ENCODE data around the gene GKN1. TPM values are rescaled to one million over a fixed set of nuclear protein-coding genes. Genes with fewer than 3 reads are reported as not detected.

GKN1 gene
- polyA plus RNA-seq, 1 experiment, result not detected

DNA sequence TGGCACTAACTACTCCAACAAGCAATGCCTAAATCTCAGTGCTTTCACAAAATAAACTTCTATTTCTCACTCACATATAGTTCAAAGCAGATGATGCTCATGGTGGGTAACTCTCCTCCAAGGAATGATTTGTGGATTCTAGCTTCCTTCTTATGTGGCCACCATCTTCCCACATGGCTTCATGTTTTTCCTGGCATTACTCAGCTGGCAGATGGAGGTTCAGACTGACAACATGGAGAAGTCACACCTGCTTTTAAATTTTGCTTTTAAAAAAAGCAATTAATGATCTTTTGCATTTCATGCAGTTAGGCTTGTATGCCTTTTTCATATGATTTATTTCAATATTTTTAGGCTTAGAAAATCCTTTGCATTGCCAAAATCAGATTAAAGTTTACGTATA, 15.4 kb upstream of the GKN1 start:
- H3K4me3 ChIP-seq (ENCODE audit: low read depth, low read length), result no peak overlapping the region
- POLR2A ChIA-PET, result no interaction called here
- TF ChIP-seq, protein P1, sequence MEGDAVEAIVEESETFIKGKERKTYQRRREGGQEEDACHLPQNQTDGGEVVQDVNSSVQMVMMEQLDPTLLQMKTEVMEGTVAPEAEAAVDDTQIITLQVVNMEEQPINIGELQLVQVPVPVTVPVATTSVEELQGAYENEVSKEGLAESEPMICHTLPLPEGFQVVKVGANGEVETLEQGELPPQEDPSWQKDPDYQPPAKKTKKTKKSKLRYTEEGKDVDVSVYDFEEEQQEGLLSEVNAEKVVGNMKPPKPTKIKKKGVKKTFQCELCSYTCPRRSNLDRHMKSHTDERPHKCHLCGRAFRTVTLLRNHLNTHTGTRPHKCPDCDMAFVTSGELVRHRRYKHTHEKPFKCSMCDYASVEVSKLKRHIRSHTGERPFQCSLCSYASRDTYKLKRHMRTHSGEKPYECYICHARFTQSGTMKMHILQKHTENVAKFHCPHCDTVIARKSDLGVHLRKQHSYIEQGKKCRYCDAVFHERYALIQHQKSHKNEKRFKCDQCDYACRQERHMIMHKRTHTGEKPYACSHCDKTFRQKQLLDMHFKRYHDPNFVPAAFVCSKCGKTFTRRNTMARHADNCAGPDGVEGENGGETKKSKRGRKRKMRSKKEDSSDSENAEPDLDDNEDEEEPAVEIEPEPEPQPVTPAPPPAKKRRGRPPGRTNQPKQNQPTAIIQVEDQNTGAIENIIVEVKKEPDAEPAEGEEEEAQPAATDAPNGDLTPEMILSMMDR (IDR thresholded peaks at IDR 0.05; ENCODE audit: insufficient read depth, low read depth, low read length), result no peak
- CTCF ChIA-PET, result interaction anchor here (1.0 kb wide), 1 partner anchor 16 kb away, joined by 4 read pairs; no protein-coding TSS in a partner anchor
- H3K27me3 ChIP-seq (ENCODE audit: control insufficient read depth, insufficient read depth, low read length), result no peaks in the 10 kb centered on the region
- no peak for DNase-seq (ENCODE audit: low read depth)
- no peaks in the 10 kb centered on the region for H3K36me3 ChIP-seq (ENCODE audit: control insufficient read depth, insufficient read depth, low read length)

DNA sequence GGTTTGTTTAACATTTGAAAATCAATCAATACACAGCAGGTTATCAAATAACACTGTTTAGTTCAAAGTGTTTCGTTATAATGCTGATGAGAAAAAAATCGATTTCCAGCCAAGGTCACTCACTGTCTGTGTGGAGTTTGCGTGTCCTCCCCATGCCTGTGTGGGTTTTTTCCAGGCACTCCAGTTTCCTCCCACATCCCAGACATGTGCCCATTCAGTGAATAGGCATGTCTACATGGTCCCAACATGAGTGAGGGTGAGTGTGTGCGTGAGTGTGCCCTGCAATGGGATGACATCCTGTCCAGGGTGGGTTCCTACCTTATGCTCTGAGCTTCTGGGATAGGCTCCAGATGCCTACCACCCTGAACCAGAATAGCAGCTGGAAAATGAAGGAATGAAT, 13.1 kb upstream of the GKN1 start:
- Histone ChIP-seq H3K4me3 (ENCODE audit: low read depth, low read length) (no peak overlapping the region), H3K27me3 (ENCODE audit: control insufficient read depth, insufficient read depth, low read length) (no peaks in the 10 kb centered on the region), H3K36me3 (ENCODE audit: control insufficient read depth, insufficient read depth, low read length) (no peaks in the 10 kb centered on the region)
- DNase-seq (ENCODE audit: low read depth), result no peak
- ChIA-PET CTCF (no interaction called here), POLR2A (no interaction called here)
- TF ChIP-seq, protein P1 (IDR thresholded peaks at IDR 0.05; ENCODE audit: insufficient read depth, low read depth, low read length), result no peak

DNA sequence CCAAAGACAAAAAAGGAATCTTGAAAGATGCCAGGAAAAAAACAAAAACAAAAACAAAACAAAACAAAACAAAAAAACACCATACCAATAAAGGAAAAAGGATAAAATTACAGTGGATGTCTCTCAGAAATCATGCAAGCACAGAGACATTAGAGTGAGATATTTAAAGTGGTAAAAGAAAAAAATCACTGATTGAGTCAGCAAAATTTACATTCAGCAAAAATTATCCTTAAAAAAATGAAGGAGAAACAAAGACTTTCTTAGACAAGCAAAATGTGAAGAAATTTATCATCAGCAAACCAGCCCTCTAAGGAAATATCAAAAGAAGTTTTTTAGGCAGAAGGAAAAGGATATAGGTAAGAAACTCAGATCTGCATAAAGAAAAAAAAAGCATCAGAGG, 10.2 kb upstream of the GKN1 start:
- no peak overlapping the region for H3K4me3 ChIP-seq (ENCODE audit: low read depth, low read length)
- POLR2A ChIA-PET, result no interaction called here
- H3K27me3 ChIP-seq (ENCODE audit: control insufficient read depth, insufficient read depth, low read length), result no peaks in the 10 kb centered on the region
- CTCF ChIA-PET, result no interaction called here
- DNase-seq (ENCODE audit: low read depth), result no peak
- H3K36me3 ChIP-seq (ENCODE audit: control insufficient read depth, insufficient read depth, low read length), result no peaks in the 10 kb centered on the region
- TF ChIP-seq, protein P1 (IDR thresholded peaks at IDR 0.05; ENCODE audit: insufficient read depth, low read depth, low read length), result no peak

DNA sequence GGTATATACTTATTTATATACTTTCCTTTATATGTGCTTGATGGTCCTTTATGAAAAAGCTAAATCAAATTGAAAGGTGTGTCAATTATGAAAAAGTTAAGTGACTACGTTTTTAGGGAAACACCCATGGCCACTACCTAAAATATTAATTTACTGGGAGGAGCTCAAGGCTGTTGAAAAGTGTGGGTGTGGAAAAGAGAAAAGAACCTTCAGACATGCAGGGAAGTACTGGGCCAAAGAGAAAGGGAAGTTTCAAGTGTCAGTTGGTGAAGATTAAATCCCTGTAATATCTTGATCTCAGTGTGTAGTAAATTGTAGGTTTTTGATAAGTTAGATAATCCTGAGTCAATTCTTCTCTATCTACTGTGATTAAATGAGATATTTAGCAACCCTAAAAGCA, 6.2 kb upstream of the GKN1 start:
- ChIA-PET POLR2A (no interaction called here), CTCF (no interaction called here)
- Histone ChIP-seq H3K27me3 (ENCODE audit: control insufficient read depth, insufficient read depth, low read length) (no peaks in the 10 kb centered on the region), H3K36me3 (ENCODE audit: control insufficient read depth, insufficient read depth, low read length) (no peaks in the 10 kb centered on the region), H3K4me3 (ENCODE audit: low read depth, low read length) (no peak overlapping the region)
- TF ChIP-seq, protein P1 (IDR thresholded peaks at IDR 0.05; ENCODE audit: insufficient read depth, low read depth, low read length), result no peak
- no peak for DNase-seq (ENCODE audit: low read depth)

DNA sequence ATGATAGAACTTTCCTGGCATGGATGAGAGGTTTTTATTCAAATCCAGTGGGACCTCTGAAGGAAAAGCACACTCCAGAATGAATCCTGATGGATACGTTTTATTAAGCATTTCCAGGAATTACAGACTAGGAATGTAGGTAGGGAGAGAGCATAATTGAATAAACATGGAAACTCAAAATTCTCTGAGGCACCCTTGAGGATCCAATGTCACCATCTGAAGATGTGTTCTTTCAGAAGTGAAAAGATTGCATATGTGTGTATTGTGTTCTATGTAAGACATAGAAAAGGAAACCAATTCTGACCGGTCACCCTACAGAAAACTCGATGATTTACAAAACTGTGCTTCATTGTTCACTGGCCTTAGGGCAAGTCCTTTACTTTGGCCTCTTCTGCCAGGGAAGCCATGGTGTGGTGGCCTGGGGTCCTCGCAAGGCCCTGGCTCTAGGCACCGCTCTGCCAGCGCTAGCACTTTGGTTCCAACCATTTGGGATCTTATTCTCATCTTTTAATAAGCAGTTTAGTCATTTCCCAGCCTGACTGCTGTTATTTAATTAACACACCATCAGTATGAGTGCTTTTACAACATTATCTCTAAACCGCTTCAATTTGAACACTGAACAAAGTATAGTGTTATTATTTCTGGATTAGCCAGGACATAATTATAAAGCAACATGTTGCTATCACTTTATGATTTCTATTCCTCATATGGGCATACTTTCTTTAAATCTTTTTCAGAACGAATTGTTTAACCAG, 4.5 kb upstream of the GKN1 start:
- no peak for DNase-seq (ENCODE audit: low read depth)
- CTCF ChIA-PET, result no interaction called here
- H3K4me3 ChIP-seq (ENCODE audit: low read depth, low read length), result no peak overlapping the region
- H3K27me3 ChIP-seq (ENCODE audit: control insufficient read depth, insufficient read depth, low read length), result no peaks in the 10 kb centered on the region
- POLR2A ChIA-PET, result no interaction called here
- TF ChIP-seq, protein P1 (IDR thresholded peaks at IDR 0.05; ENCODE audit: insufficient read depth, low read depth, low read length), result no peak
- H3K36me3 ChIP-seq (ENCODE audit: control insufficient read depth, insufficient read depth, low read length), result no peaks in the 10 kb centered on the region

All from BJ (cell line).